T-helper 1 cell treated with Interleukin-12 subunit alpha and Interleukin-12 subunit beta and Interleukin-4 antibody, amounts not matched to agents 30 μg/mL and 1 μg/mL, for 36 hours (primary cell): ENCODE results near the gene ETNK2.
"Not testable (repeated sequence)": the region's sequence is repeated elsewhere in the genome, so short reads cannot be mapped to it uniquely, and the experiment has no call there.

Experiments
- H3K27ac Mint-ChIP-seq: one replicate; pipeline ENCODE4 v1.8.0; 2021; ENCODE audit warnings: mild to moderate bottlenecking, mixed read lengths
- H3K27me3 Mint-ChIP-seq: one replicate; pipeline ENCODE4 v1.8.0; 2021; ENCODE audit warnings: low read depth, mixed read lengths
- H3K36me3 Mint-ChIP-seq: one replicate; pipeline ENCODE4 v1.8.0; 2021; ENCODE audit warnings: low read depth, mixed read lengths
- H3K4me1 Mint-ChIP-seq: one replicate; pipeline ENCODE4 v1.8.0; 2021; ENCODE audit warnings: low read depth, mixed read lengths
- H3K4me3 Mint-ChIP-seq: one replicate; pipeline ENCODE4 v1.8.0; 2021; ENCODE audit warnings: mild to moderate bottlenecking, moderate library complexity, mixed read lengths
- H3K9me3 Mint-ChIP-seq: one replicate; pipeline ENCODE4 v1.8.0; 2021; ENCODE audit warnings: mixed read lengths

Gene ETNK2

GRCh38 chr1:204094856-204095634 lies 56.8 kb downstream of the ETNK2 start:
- no peaks in the 10 kb centered on the region for H3K4me1 Mint-ChIP-seq
- H3K36me3 Mint-ChIP-seq: no peaks in the 10 kb centered on the region
- H3K27me3 Mint-ChIP-seq: peaks cover 10% of the 10 kb centered on the region
- no peak overlapping the region for H3K27ac Mint-ChIP-seq
- H3K4me3 Mint-ChIP-seq: no peak overlapping the region
- H3K9me3 Mint-ChIP-seq: no peaks in the 10 kb centered on the region

- Mint-ChIP-seq H3K27me3 (peaks cover 10% of the 10 kb centered on the region), H3K4me3 (no peak overlapping the region), H3K4me1 (no peaks in the 10 kb centered on the region), H3K9me3 (no peaks in the 10 kb centered on the region), H3K27ac (no peak overlapping the region), H3K36me3 (no peaks in the 10 kb centered on the region)
These were observed 57.5 kb downstream of the ETNK2 start for GRCh38 chr1:204094313-204094729.

- Mint-ChIP-seq H3K36me3 (no peaks in the 10 kb centered on the region), H3K27ac (no peak overlapping the region), H3K9me3 (no peaks in the 10 kb centered on the region), H3K27me3 (peaks cover 10% of the 10 kb centered on the region), H3K4me3 (no peak overlapping the region), H3K4me1 (no peaks in the 10 kb centered on the region)
These were observed 58.1 kb downstream of the ETNK2 start for GRCh38 chr1:204093781-204094180.

- Mint-ChIP-seq H3K4me1 (no peaks in the 10 kb centered on the region), H3K36me3 (no peaks in the 10 kb centered on the region), H3K27ac (no peak overlapping the region), H3K27me3 (peaks cover 10% of the 10 kb centered on the region), H3K4me3 (no peak overlapping the region), H3K9me3 (no peaks in the 10 kb centered on the region)
These were observed 58.5 kb downstream of the ETNK2 start for GRCh38 chr1:204093421-204093717.

- H3K36me3 Mint-ChIP-seq: no peaks in the 10 kb centered on the region
- H3K4me1 Mint-ChIP-seq: no peaks in the 10 kb centered on the region
- no peak overlapping the region for H3K4me3 Mint-ChIP-seq
- peaks cover 10% of the 10 kb centered on the region for H3K27me3 Mint-ChIP-seq
- no peak overlapping the region for H3K27ac Mint-ChIP-seq
- H3K9me3 Mint-ChIP-seq: no peaks in the 10 kb centered on the region
These were observed 59.0 kb downstream of the ETNK2 start for GRCh38 chr1:204092632-204093420.

- Mint-ChIP-seq H3K36me3 (no peaks in the 10 kb centered on the region), H3K9me3 (no peaks in the 10 kb centered on the region), H3K27me3 (peaks cover 10% of the 10 kb centered on the region), H3K4me1 (no peaks in the 10 kb centered on the region), H3K4me3 (no peak overlapping the region), H3K27ac (no peak overlapping the region)
These were observed 60.0 kb downstream of the ETNK2 start for GRCh38 chr1:204091787-204092312.

- H3K27ac Mint-ChIP-seq: no peak overlapping the region
- no peaks in the 10 kb centered on the region for H3K9me3 Mint-ChIP-seq
- no peaks in the 10 kb centered on the region for H3K36me3 Mint-ChIP-seq
- no peak overlapping the region for H3K4me3 Mint-ChIP-seq
- H3K4me1 Mint-ChIP-seq: no peaks in the 10 kb centered on the region
- peaks cover 10% of the 10 kb centered on the region for H3K27me3 Mint-ChIP-seq
These were observed 60.8 kb downstream of the ETNK2 start for GRCh38 chr1:204091066-204091465.

GRCh38 chr1:204090132-204090531 lies 61.7 kb downstream of the ETNK2 start:
- not testable (repeated sequence) for H3K4me3 Mint-ChIP-seq, H3K36me3 Mint-ChIP-seq, H3K27ac Mint-ChIP-seq, H3K9me3 Mint-ChIP-seq, H3K4me1 Mint-ChIP-seq, H3K27me3 Mint-ChIP-seq

GRCh38 chr1:204089044-204089751 lies 62.6 kb downstream of the ETNK2 start:
- H3K27ac Mint-ChIP-seq: no peak overlapping the region

GRCh38 chr1:204088596-204088995 lies 63.2 kb downstream of the ETNK2 start:
- Mint-ChIP-seq H3K9me3 (no peaks in the 10 kb centered on the region), H3K4me3 (no peak overlapping the region), H3K4me1 (no peaks in the 10 kb centered on the region), H3K36me3 (no peaks in the 10 kb centered on the region), H3K27ac (no peak overlapping the region), H3K27me3 (peaks cover 3% of the 10 kb centered on the region)

More at GRCh38 chr1:204089044-204089751, 62.6 kb downstream of the ETNK2 start:
- Mint-ChIP-seq H3K36me3 (no peaks in the 10 kb centered on the region), H3K9me3 (no peaks in the 10 kb centered on the region), H3K4me1 (no peaks in the 10 kb centered on the region), H3K27me3 (peaks cover 3% of the 10 kb centered on the region), H3K4me3 (no peak overlapping the region)

- H3K27ac Mint-ChIP-seq: no peak overlapping the region
- H3K27me3 Mint-ChIP-seq: peaks cover 3% of the 10 kb centered on the region
- H3K9me3 Mint-ChIP-seq: no peaks in the 10 kb centered on the region
- no peaks in the 10 kb centered on the region for H3K36me3 Mint-ChIP-seq
- no peak overlapping the region for H3K4me3 Mint-ChIP-seq
- no peaks in the 10 kb centered on the region for H3K4me1 Mint-ChIP-seq
These were observed 63.8 kb downstream of the ETNK2 start for GRCh38 chr1:204087893-204088528.

GRCh38 chr1:204087181-204087892 lies 64.5 kb downstream of the ETNK2 start:
- H3K4me1 Mint-ChIP-seq: no peaks in the 10 kb centered on the region
- peaks cover 3% of the 10 kb centered on the region for H3K27me3 Mint-ChIP-seq
- no peaks in the 10 kb centered on the region for H3K36me3 Mint-ChIP-seq
- H3K4me3 Mint-ChIP-seq: no peak overlapping the region
- no peaks in the 10 kb centered on the region for H3K9me3 Mint-ChIP-seq
- no peak overlapping the region for H3K27ac Mint-ChIP-seq

GRCh38 chr1:204085876-204086275 lies 66.0 kb downstream of the ETNK2 start:
- Mint-ChIP-seq H3K4me3 (no peak overlapping the region), H3K9me3 (no peaks in the 10 kb centered on the region), H3K36me3 (no peaks in the 10 kb centered on the region), H3K27me3 (peaks cover 3% of the 10 kb centered on the region), H3K4me1 (no peaks in the 10 kb centered on the region), H3K27ac (no peak overlapping the region)
